ENCODE data around the gene TIMP2. TPM values are rescaled to one million over a fixed set of nuclear protein-coding genes. Genes with fewer than 3 reads are reported as not detected.

Gene TIMP2
- polyA plus RNA-seq, 3 donors from 2014 or later, result 0.07 to 0.26 (median 0.16) TPM

- peak; percentile 25 to 47 (median 34) for DNase-seq
These were observed 8.1 kb upstream of the TIMP2 start for GRCh38 chr17:78933025-78933958.

GRCh38 chr17:78929908-78930775 is 5.0 kb upstream of the TIMP2 start:
- no peak overlapping the region for H3K27ac Mint-ChIP-seq
- DNase-seq, result no peak
- peaks cover 8 to 11% of the 10 kb centered on the region in 2 donors for H3K4me1 Mint-ChIP-seq
- H3K36me3 Mint-ChIP-seq, result no peaks in the 10 kb centered on the region
- no peak overlapping the region for H3K4me3 Mint-ChIP-seq
- no peaks in the 10 kb centered on the region for H3K9me3 Mint-ChIP-seq
- peaks cover 4 to 14% (median 10%) of the 10 kb centered on the region in 3 donors for H3K27me3 Mint-ChIP-seq (ENCODE audit: low read depth in 3 of 3)

More at GRCh38 chr17:78933025-78933958, 8.1 kb upstream of the TIMP2 start:
- peaks cover 0 to 2% (median 2%) of the 10 kb centered on the region in 3 donors for H3K27me3 Mint-ChIP-seq (ENCODE audit: low read depth in 3 of 3)
- H3K36me3 Mint-ChIP-seq, result no peaks in the 10 kb centered on the region
- H3K4me3 Mint-ChIP-seq, result peak overlapping the region in 2 of 5 donors; percentile 4 to 17
- H3K9me3 Mint-ChIP-seq, result no peaks in the 10 kb centered on the region
- peak overlapping the region; percentile 3 to 78 (median 70) for H3K27ac Mint-ChIP-seq
- H3K4me1 Mint-ChIP-seq, result peaks cover 8 to 10% of the 10 kb centered on the region in 2 donors

- Mint-ChIP-seq H3K4me3 (peak overlapping the region in 1 of 5 donors; percentile 19), H3K27ac (no peak overlapping the region), H3K4me1 (peaks cover 6 to 10% of the 10 kb centered on the region in 2 donors), H3K9me3 (no peaks in the 10 kb centered on the region), H3K27me3 (ENCODE audit: low read depth in 3 of 3) (peaks cover 7 to 23% (median 20%) of the 10 kb centered on the region in 3 donors), H3K36me3 (no peaks in the 10 kb centered on the region)
- no peak for DNase-seq
These were observed 722 bp upstream of the TIMP2 start for GRCh38 chr17:78925662-78926555.

- no peak for DNase-seq
- no peak overlapping the region for H3K27ac Mint-ChIP-seq
- H3K27me3 Mint-ChIP-seq (ENCODE audit: low read depth in 3 of 3), result peaks cover 7 to 30% (median 23%) of the 10 kb centered on the region in 3 donors
- H3K4me1 Mint-ChIP-seq, result peaks cover 6 to 10% of the 10 kb centered on the region in 2 donors
- peak overlapping the region in 4 of 5 donors; percentile 21 to 71 (median 34) for H3K4me3 Mint-ChIP-seq
- H3K9me3 Mint-ChIP-seq, result no peaks in the 10 kb centered on the region
- no peaks in the 10 kb centered on the region for H3K36me3 Mint-ChIP-seq
These were observed 571 bp downstream of the TIMP2 start for GRCh38 chr17:78924481-78925151.

GRCh38 chr17:78923660-78924453 is 1.3 kb downstream of the TIMP2 start:
- DNase-seq, result peak in 2 of 3 donors; percentile 14 to 21
- H3K36me3 Mint-ChIP-seq, result no peaks in the 10 kb centered on the region
- H3K27ac Mint-ChIP-seq, result peak overlapping the region in 1 of 6 donors; percentile 66
- H3K4me1 Mint-ChIP-seq, result peaks cover 6 to 10% of the 10 kb centered on the region in 2 donors
- peak overlapping the region; percentile 40 to 71 (median 49) for H3K4me3 Mint-ChIP-seq
- no peaks in the 10 kb centered on the region for H3K9me3 Mint-ChIP-seq
- H3K27me3 Mint-ChIP-seq (ENCODE audit: low read depth in 3 of 3), result peaks cover 7 to 30% (median 21%) of the 10 kb centered on the region in 3 donors

- Mint-ChIP-seq H3K4me1 (peaks cover 6 to 10% of the 10 kb centered on the region in 2 donors), H3K27ac (peak overlapping the region in 1 of 6 donors; percentile 61), H3K27me3 (ENCODE audit: low read depth in 3 of 3) (peaks cover 7 to 28% (median 21%) of the 10 kb centered on the region in 3 donors), H3K36me3 (no peaks in the 10 kb centered on the region), H3K4me3 (peak overlapping the region in 4 of 5 donors; percentile 53 to 71 (median 64)), H3K9me3 (no peaks in the 10 kb centered on the region)
- DNase-seq, result no peak
These were observed 2.2 kb downstream of the TIMP2 start for GRCh38 chr17:78922816-78923498.

GRCh38 chr17:78921437-78921971 is 3.7 kb downstream of the TIMP2 start:
- H3K4me1 Mint-ChIP-seq, result peaks cover 6 to 10% of the 10 kb centered on the region in 2 donors
- no peaks in the 10 kb centered on the region for H3K9me3 Mint-ChIP-seq
- H3K4me3 Mint-ChIP-seq, result no peak overlapping the region
- no peaks in the 10 kb centered on the region for H3K36me3 Mint-ChIP-seq
- H3K27me3 Mint-ChIP-seq (ENCODE audit: low read depth in 3 of 3), result peaks cover 5 to 22% (median 16%) of the 10 kb centered on the region in 3 donors
- H3K27ac Mint-ChIP-seq, result no peak overlapping the region
- no peak for DNase-seq

- Mint-ChIP-seq H3K4me3 (no peak overlapping the region), H3K27me3 (ENCODE audit: low read depth in 3 of 3) (peaks cover 5 to 16% (median 13%) of the 10 kb centered on the region in 3 donors), H3K36me3 (no peaks in the 10 kb centered on the region), H3K4me1 (peaks cover 6 to 8% of the 10 kb centered on the region in 2 donors), H3K27ac (no peak overlapping the region), H3K9me3 (no peaks in the 10 kb centered on the region)
- DNase-seq, result no peak
These were observed 4.7 kb downstream of the TIMP2 start for GRCh38 chr17:78920528-78920927.

- Mint-ChIP-seq H3K27me3 (ENCODE audit: low read depth in 3 of 3) (peaks cover 5 to 16% (median 13%) of the 10 kb centered on the region in 3 donors), H3K4me1 (peaks cover 6 to 8% of the 10 kb centered on the region in 2 donors), H3K9me3 (no peaks in the 10 kb centered on the region), H3K4me3 (no peak overlapping the region), H3K36me3 (no peaks in the 10 kb centered on the region), H3K27ac (no peak overlapping the region)
- DNase-seq, result no peak
These were observed 5.2 kb downstream of the TIMP2 start for GRCh38 chr17:78919861-78920450.

- H3K27me3 Mint-ChIP-seq (ENCODE audit: low read depth in 3 of 3), result peaks cover 5 to 16% (median 13%) of the 10 kb centered on the region in 3 donors
- no peaks in the 10 kb centered on the region for H3K9me3 Mint-ChIP-seq
- H3K27ac Mint-ChIP-seq, result no peak overlapping the region
- no peaks in the 10 kb centered on the region for H3K36me3 Mint-ChIP-seq
- H3K4me3 Mint-ChIP-seq, result no peak overlapping the region
- no peak for DNase-seq
- peaks cover 6 to 8% of the 10 kb centered on the region in 2 donors for H3K4me1 Mint-ChIP-seq
These were observed 6.2 kb downstream of the TIMP2 start for GRCh38 chr17:78918979-78919378.
